H1 (cell line): ENCODE data around the gene MRTFA. TPM values are rescaled to one million over a fixed set of nuclear protein-coding genes. Genes with fewer than 3 reads are reported as not detected.

Source experiments
- CTCF ChIA-PET: fragments of 300-600 bp; sonication (Branson Sonifier 250); formaldehyde crosslinking; loops from one replicate; lab custom pipeline; 2021; ENCODE audit not compliant: partially characterized antibody; lab: Charles Lee
- POLR2A ChIA-PET: fragments of 300-600 bp; sonication (Branson Sonifier 250); formaldehyde crosslinking; loops from one replicate; lab custom pipeline; 2021; ENCODE audit warnings: inconsistent platforms; ENCODE audit not compliant: partially characterized antibody; lab: Charles Lee
- DNase-seq, 2 experiments: peaks; one replicate each; pipeline versions ENCODE4 v3.0.0 to v3.0.0-alpha.2; 2010 to 2022; ENCODE audit warnings: low spot score in 2 of 2, low read depth in 1 of 2, mixed read lengths in 1 of 2
- FAIRE-seq: peaks from 2 replicates; lab custom pipeline; 2011; peaks lifted over from hg19 to GRCh38; lab: Jason Lieb, UNC
- H2AFZ ChIP-seq: 2 replicates; pipeline ENCODE4 v1.8.1; 2012; ENCODE audit warnings: low read length, inconsistent platforms
- H2AK5ac ChIP-seq: 2 replicates; pipeline ENCODE4 v1.6.1; 2013; ENCODE audit warnings: low read depth, low read length
- H2BK120ac ChIP-seq: replicated peaks from 2 replicates; pipeline ENCODE3; 2013; ENCODE audit warnings: low read depth, low read length, inconsistent platforms
- H2BK12ac ChIP-seq: 2 replicates; pipeline ENCODE4 v1.6.1; 2013; ENCODE audit warnings: low read depth, low read length
- H2BK15ac ChIP-seq: 2 replicates; pipeline ENCODE4 v1.6.1; 2013; ENCODE audit warnings: low read length
- H2BK20ac ChIP-seq: 2 replicates; pipeline ENCODE4 v1.6.1; 2013; ENCODE audit warnings: low read length
- H2BK5ac ChIP-seq: 2 replicates; pipeline ENCODE4 v1.6.1; 2013; ENCODE audit warnings: low read depth, low read length
- H3K14ac ChIP-seq: 2 replicates; pipeline ENCODE4 v1.6.1; 2013; ENCODE audit warnings: inconsistent platforms; ENCODE audit not compliant: insufficient read length
- H3K18ac ChIP-seq: 2 replicates; pipeline ENCODE4 v1.6.1; 2013; ENCODE audit warnings: low read length; ENCODE audit errors: extremely low read depth
- H3K23ac ChIP-seq: 2 replicates; pipeline ENCODE4 v1.6.1; 2013; ENCODE audit warnings: inconsistent platforms; ENCODE audit not compliant: insufficient read length
- H3K23me2 ChIP-seq: 2 replicates; pipeline ENCODE4 v1.6.1; 2013; ENCODE audit warnings: low read depth, low read length
- H3K27ac ChIP-seq: 2 replicates; pipeline ENCODE4 v1.6.1; 2011; ENCODE audit warnings: low read depth, low read length, inconsistent platforms
- H3K27me3 ChIP-seq, 4 experiments: replicated peaks in 1 of 4; 1 replicate in 1 of 4; 2 replicates in 3 of 4; pipeline versions ENCODE4 v1.6.1 to v1.8.1; 2011 to 2013; ENCODE audit warnings: low read length in 3 of 4, mild to moderate bottlenecking in 3 of 4, inconsistent platforms in 2 of 4, mixed read lengths in 2 of 4, moderate library complexity in 1 of 4; ENCODE audit not compliant: control insufficient read depth in 3 of 4, insufficient read depth in 3 of 4; ENCODE audit errors: extremely low read depth in 1 of 4
- H3K36me3 ChIP-seq, 4 experiments: 2 replicates each; pipeline versions ENCODE4 v1.6.1 to v1.8.1; 2011 to 2013; ENCODE audit warnings: mild to moderate bottlenecking in 4 of 4, low read length in 3 of 4, moderate library complexity in 2 of 4, control low read depth in 1 of 4, inconsistent platforms in 1 of 4; ENCODE audit not compliant: insufficient read depth in 4 of 4, control insufficient read depth in 2 of 4
- H3K4ac ChIP-seq: replicated peaks from 2 replicates; pipeline ENCODE3; 2013; ENCODE audit warnings: low read length, low read depth, mixed read lengths, inconsistent platforms; ENCODE audit not compliant: insufficient read length
- H3K4me1 ChIP-seq, 4 experiments: replicated peaks in 1 of 4; 1 replicate in 1 of 4; 2 replicates in 3 of 4; pipeline versions ENCODE4 v1.6.1 to v1.8.1; 2011 to 2013; ENCODE audit warnings: low read length in 3 of 4, inconsistent platforms in 2 of 4, mixed read lengths in 1 of 4; ENCODE audit not compliant: insufficient read depth in 4 of 4, control insufficient read depth in 3 of 4
- H3K4me2 ChIP-seq, 2 experiments: 2 replicates each; pipeline versions ENCODE4 v1.6.1 to v1.8.1; 2011 to 2013; ENCODE audit warnings: low read depth in 2 of 2, low read length in 2 of 2, control low read depth in 1 of 2, inconsistent platforms in 1 of 2, mild to moderate bottlenecking in 1 of 2; ENCODE audit not compliant: insufficient read depth in 1 of 2
- H3K4me3 ChIP-seq, 4 experiments: fragments of 200-600, 300-600 bp in 1 of 4; sonication (generic), shearing (Covaris generic), sonication (Bioruptor Twin) in 1 of 4; 2 replicates each; pipeline versions ENCODE4 v1.5.1 to v1.8.1; 2011 to 2016; ENCODE audit warnings: low read length in 4 of 4, low read depth in 3 of 4, control low read depth in 2 of 4, inconsistent platforms in 2 of 4, mild to moderate bottlenecking in 2 of 4, mixed read lengths in 1 of 4, moderate library complexity in 1 of 4; ENCODE audit not compliant: insufficient read depth in 2 of 4; ENCODE audit errors: extremely low read depth in 1 of 4
- H3K56ac ChIP-seq: replicated peaks from 2 replicates; pipeline ENCODE3; 2013; ENCODE audit warnings: low read depth, mild to moderate bottlenecking, mixed read lengths, low read length, inconsistent platforms; ENCODE audit not compliant: insufficient read length
- H3K79me1 ChIP-seq: 2 replicates; pipeline ENCODE4 v1.6.1; 2013; ENCODE audit warnings: low read depth, low read length, control low read depth
- H3K79me2 ChIP-seq, 2 experiments: 2 replicates each; pipeline versions ENCODE4 v1.6.1 to v1.8.1; 2012 to 2013; ENCODE audit warnings: low read length in 2 of 2, mild to moderate bottlenecking in 2 of 2, inconsistent platforms in 1 of 2; ENCODE audit not compliant: insufficient read depth in 2 of 2, control insufficient read depth in 1 of 2
- H3K9ac ChIP-seq, 4 experiments: replicated peaks in 1 of 4; 1 replicate in 1 of 4; 2 replicates in 3 of 4; pipeline versions ENCODE4 v1.6.1 to v1.8.1; 2011 to 2013; ENCODE audit warnings: low read depth in 3 of 4, low read length in 3 of 4, control low read depth in 2 of 4, mild to moderate bottlenecking in 2 of 4, moderate library complexity in 2 of 4, inconsistent platforms in 1 of 4; ENCODE audit errors: extremely low read depth in 1 of 4
- H3K9me3 ChIP-seq, 2 experiments: 2 replicates each; pipeline versions ENCODE4 v1.6.1 to v1.8.1; 2012 to 2013; ENCODE audit warnings: mild to moderate bottlenecking in 2 of 2, moderate library complexity in 2 of 2, control low read depth in 1 of 2, inconsistent platforms in 1 of 2, low read depth in 1 of 2, low read length in 1 of 2, mixed read lengths in 1 of 2; ENCODE audit not compliant: insufficient read depth in 2 of 2
- H4K20me1 ChIP-seq, 2 experiments: replicated peaks in 1 of 2; 2 replicates each; pipeline versions ENCODE3 to v1.8.1; 2011 to 2013; ENCODE audit warnings: inconsistent platforms in 2 of 2, low read length in 2 of 2, mild to moderate bottlenecking in 1 of 2; ENCODE audit not compliant: insufficient read depth in 2 of 2, control insufficient read depth in 1 of 2
- H4K5ac ChIP-seq: 2 replicates; pipeline ENCODE4 v1.6.1; 2013; ENCODE audit warnings: low read length, low read depth, mixed read lengths, inconsistent platforms; ENCODE audit not compliant: insufficient read length
- H4K8ac ChIP-seq: 2 replicates; pipeline ENCODE4 v1.8.0; 2013; ENCODE audit warnings: mild to moderate bottlenecking, moderate library complexity, low read length, inconsistent platforms; ENCODE audit not compliant: insufficient read depth; ENCODE audit errors: extremely low read depth
- H4K91ac ChIP-seq: replicated peaks from 2 replicates; pipeline ENCODE3; 2013; ENCODE audit warnings: low read length, mixed read lengths, inconsistent platforms; ENCODE audit not compliant: insufficient read length
- ATF3 ChIP-seq: IDR thresholded peaks from 2 replicates; pipeline ENCODE4 v1.6.1; 2011; ENCODE audit warnings: low read depth, mild to moderate bottlenecking, low read length; ENCODE audit not compliant: insufficient read depth
- CEBPB ChIP-seq: IDR thresholded peaks from 2 replicates; pipeline ENCODE4 v1.6.1; 2012; ENCODE audit warnings: low read depth, low read length
- FOSL1 ChIP-seq: IDR thresholded peaks from 2 replicates; pipeline ENCODE4 v1.6.1; 2011; ENCODE audit warnings: mild to moderate bottlenecking, low read depth, low read length, moderate library complexity; ENCODE audit not compliant: insufficient read depth
- GABPA ChIP-seq: IDR thresholded peaks from 2 replicates; pipeline ENCODE4 v1.6.1; 2011; ENCODE audit warnings: mild to moderate bottlenecking, low read length, moderate library complexity, borderline replicate concordance; ENCODE audit not compliant: insufficient read depth
- JUN ChIP-seq: IDR thresholded peaks from 2 replicates; pipeline ENCODE4 v1.6.1; 2011; ENCODE audit warnings: low read depth, mild to moderate bottlenecking, improper control_type of control experiment, low read length
- JUND ChIP-seq: IDR thresholded peaks from 2 replicates; pipeline ENCODE4 v1.6.1; 2011; ENCODE audit warnings: mild to moderate bottlenecking, improper control_type of control experiment, low read length
- KDM5A ChIP-seq: fragments of 200-600 bp; IDR thresholded peaks from 2 replicates; pipeline ENCODE4 v1.7.1; 2012; ENCODE audit warnings: mild to moderate bottlenecking, low read length, inconsistent platforms, mixed read lengths
- NANOG ChIP-seq: IDR thresholded peaks from 2 replicates; pipeline ENCODE4 v1.6.1; 2011; ENCODE audit warnings: low read length, low read depth, mild to moderate bottlenecking, inconsistent platforms; ENCODE audit not compliant: insufficient read depth, poor library complexity, severe bottlenecking
- NRF1 ChIP-seq: IDR thresholded peaks from 2 replicates; pipeline ENCODE4 v1.6.1; 2011; ENCODE audit warnings: mild to moderate bottlenecking, low read depth, low read length, improper control_type of control experiment
- POU5F1 ChIP-seq: IDR thresholded peaks from 2 replicates; pipeline ENCODE4 v1.6.1; 2011; ENCODE audit warnings: low read depth, mild to moderate bottlenecking, low read length, moderate library complexity
- SIRT6 ChIP-seq: IDR thresholded peaks from one replicate; pipeline ENCODE4 v1.7.1; 2012; ENCODE audit warnings: low read length, inconsistent platforms
- YY1 ChIP-seq: IDR thresholded peaks from 2 replicates; pipeline ENCODE4 v1.6.1; 2011; ENCODE audit warnings: low read depth, mild to moderate bottlenecking, low read length
- WGBS, 2 experiments: shearing (Covaris generic) in 1 of 2; methylation state at CpG; one replicate each; pipeline versions ENCODE4 v1.1.6 to v1.1.7; 2013 to 2015; ENCODE audit warnings: low lambda C conversion rate in 2 of 2, mixed read lengths in 2 of 2, inconsistent platforms in 1 of 2, low coverage in 1 of 2, missing lambda C conversion rate in 1 of 2; ENCODE audit not compliant: insufficient replicate concordance in 2 of 2, insufficient coverage in 1 of 2, insufficient read length in 1 of 2; ENCODE audit errors: extremely low coverage in 1 of 2, missing lambda C conversion rate in 1 of 2; 5-methylcytosine and 5-hydroxymethylcytosine counted together
- polyA plus RNA-seq, 7 experiments: library from polyadenylated mRNA; depleted of rRNA in 3 of 7; stranded (reverse) in 5 of 7; unstranded in 2 of 7; fragments of >200 nt in 5 of 7; fragments of 200-250 nt in 2 of 7; gene quantifications; 1 replicate in 5 of 7; 2 replicates in 1 of 7; 4 replicates in 1 of 7; pipeline versions ENCODE4 v1.2.1 to v1.2.3, GENCODE V29; 2011 to 2013; ENCODE audit warnings: missing spikeins in 2 of 7, mixed read lengths in 2 of 7
- total RNA-seq: library from RNA; stranded (reverse); fragmentation: NEBNext Ultra II Directional; extraction: Animal tissue kit (Norgen Biotek cat#: 25700); gene quantifications from 2 replicates; pipeline ENCODE4 v1.2.1, GENCODE V29; 2021
- TF ChIP-seq, protein P1 (sequence below): IDR thresholded peaks from 2 replicates; pipeline ENCODE4 v1.6.1; 2012; ENCODE audit warnings: inconsistent platforms

Gene MRTFA
- total and polyA plus RNA-seq, 2 of the 8 experiments (the other 6 are each of a cell fraction or from before 2014, with no cell fraction given), result 5.4 to 37.9 TPM

GRCh38 chr22:40626851-40627250, 9.7 kb downstream of the MRTFA start:
- FAIRE-seq, result no peak
- TF ChIP-seq CEBPB (no peak), YY1 (no peak), JUND (no peak), NANOG (no peak), FOSL1 (no peak), GABPA (no peak), ATF3 (no peak), NRF1 (no peak), KDM5A (no peak), JUN (no peak), POU5F1 (no peak), SIRT6 (no peak)
- TF ChIP-seq, protein P1, sequence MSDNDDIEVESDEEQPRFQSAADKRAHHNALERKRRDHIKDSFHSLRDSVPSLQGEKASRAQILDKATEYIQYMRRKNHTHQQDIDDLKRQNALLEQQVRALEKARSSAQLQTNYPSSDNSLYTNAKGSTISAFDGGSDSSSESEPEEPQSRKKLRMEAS, result no peak
- TF ChIP-seq, all 59 proteins: peak for 0
- H2AFZ ChIP-seq, result no peak overlapping the region
- H2BK5ac ChIP-seq, result no peak overlapping the region
- H2BK120ac ChIP-seq, result no peak overlapping the region
- H3K27ac ChIP-seq, result no peak overlapping the region
- no peak overlapping the region for H3K18ac ChIP-seq
- no peak overlapping the region for H2BK15ac ChIP-seq
- H3K23ac ChIP-seq, result no peak overlapping the region
- H2AK5ac ChIP-seq, result no peak overlapping the region
- CTCF ChIA-PET, result interaction anchor here (0.5 to 1.3 kb wide), 4 partner anchors 19 to 193 kb away, joined by 3 read pairs; no protein-coding TSS in a partner anchor
- H3K9me3 ChIP-seq, result 0 out of 4 replicates have a peak, but pooled peaks cover 0 to 4% of the 10 kb centered on the region in 2 experiments
- no peak for DNase-seq
- no peak overlapping the region for H2BK20ac ChIP-seq
- no peak overlapping the region for H4K5ac ChIP-seq
- H3K36me3 ChIP-seq, result no peaks in the 10 kb centered on the region
- H3K4me2 ChIP-seq, result no peak overlapping the region
- POLR2A ChIA-PET, result interaction anchor here (1.1 to 1.8 kb wide), 3 partner anchors 10 to 72 kb away, joined by 3 to 8 read pairs (median 4); partner anchors contain the start of gene MRTFA
- no peak overlapping the region for H3K9ac ChIP-seq
- no peaks in the 10 kb centered on the region for H3K27me3 ChIP-seq
- H3K14ac ChIP-seq, result no peak overlapping the region
- no peaks in the 10 kb centered on the region for H3K23me2 ChIP-seq
- H2BK12ac ChIP-seq, result no peak overlapping the region
- no peak overlapping the region for H3K4me3 ChIP-seq
- H3K4me1 ChIP-seq, result peaks cover 0 to 4% (median 0%) of the 10 kb centered on the region in 4 experiments; a peak in 1 of 7 replicates
- peaks cover 7% of the 10 kb centered on the region; the same call in 1 of the 2 replicates for H3K79me1 ChIP-seq
- peaks cover 0 to 7% of the 10 kb centered on the region in 2 experiments for H4K20me1 ChIP-seq
- H3K56ac ChIP-seq, result no peak overlapping the region
- no peak overlapping the region for H3K4ac ChIP-seq
- H4K8ac ChIP-seq, result no peak overlapping the region
- WGBS, 2 experiments, result 100% methylated on average over 2 of the region's 2 CpGs; no CpG with 5 or more reads in 1 of the 2 experiments
- H4K91ac ChIP-seq, result no peak overlapping the region
- H3K79me2 ChIP-seq, result peaks cover 5 to 82% of the 10 kb centered on the region in 2 experiments
